CD4-positive, alpha-beta T cell treated with Interleukin-21 for 1 hour (primary cell): ENCODE data around the gene MYH11.
"Not testable (repeated sequence)": the region's sequence is repeated elsewhere in the genome, so short reads cannot be mapped to it uniquely, and the experiment has no call there.

Experiments
- DNase-seq: peaks from one replicate; pipeline ENCODE4 v3.0.0-alpha.2; 2020

Gene MYH11

DNA sequence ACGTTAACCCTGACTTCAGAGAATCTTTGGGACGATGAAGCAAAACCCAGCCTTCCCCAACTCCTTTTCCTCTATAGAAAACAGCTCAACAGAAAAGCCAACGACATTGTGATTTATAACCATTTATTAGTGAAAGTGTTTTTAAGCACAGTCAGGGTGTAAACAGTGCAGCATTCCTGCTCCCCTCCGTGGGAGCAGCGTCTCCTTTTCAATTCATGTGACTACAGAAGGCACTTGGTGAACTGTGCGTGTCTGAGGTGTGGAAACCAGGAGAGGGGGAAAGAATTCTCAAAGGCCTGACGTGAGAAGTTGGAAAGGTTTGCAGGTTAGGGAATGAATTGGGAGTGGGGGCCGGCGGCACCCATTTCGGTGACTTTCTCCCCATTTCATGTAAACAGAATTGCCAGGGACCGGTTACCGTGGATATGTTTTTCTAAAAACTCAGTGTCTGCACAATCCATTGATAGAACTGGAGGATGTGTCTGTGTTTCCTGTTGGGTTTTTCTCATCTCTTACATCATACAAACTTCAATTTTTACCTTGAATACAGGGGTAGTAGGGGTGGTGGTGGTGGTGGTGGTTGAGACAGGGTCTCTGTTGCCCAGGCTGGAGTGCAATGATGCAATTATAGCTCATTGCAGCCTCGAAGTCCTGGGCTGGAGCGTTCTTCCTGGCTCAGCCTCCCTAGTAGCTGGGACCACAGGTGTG, 153.6 kb downstream of the MYH11 start:
- DNase-seq, result no peak

DNA sequence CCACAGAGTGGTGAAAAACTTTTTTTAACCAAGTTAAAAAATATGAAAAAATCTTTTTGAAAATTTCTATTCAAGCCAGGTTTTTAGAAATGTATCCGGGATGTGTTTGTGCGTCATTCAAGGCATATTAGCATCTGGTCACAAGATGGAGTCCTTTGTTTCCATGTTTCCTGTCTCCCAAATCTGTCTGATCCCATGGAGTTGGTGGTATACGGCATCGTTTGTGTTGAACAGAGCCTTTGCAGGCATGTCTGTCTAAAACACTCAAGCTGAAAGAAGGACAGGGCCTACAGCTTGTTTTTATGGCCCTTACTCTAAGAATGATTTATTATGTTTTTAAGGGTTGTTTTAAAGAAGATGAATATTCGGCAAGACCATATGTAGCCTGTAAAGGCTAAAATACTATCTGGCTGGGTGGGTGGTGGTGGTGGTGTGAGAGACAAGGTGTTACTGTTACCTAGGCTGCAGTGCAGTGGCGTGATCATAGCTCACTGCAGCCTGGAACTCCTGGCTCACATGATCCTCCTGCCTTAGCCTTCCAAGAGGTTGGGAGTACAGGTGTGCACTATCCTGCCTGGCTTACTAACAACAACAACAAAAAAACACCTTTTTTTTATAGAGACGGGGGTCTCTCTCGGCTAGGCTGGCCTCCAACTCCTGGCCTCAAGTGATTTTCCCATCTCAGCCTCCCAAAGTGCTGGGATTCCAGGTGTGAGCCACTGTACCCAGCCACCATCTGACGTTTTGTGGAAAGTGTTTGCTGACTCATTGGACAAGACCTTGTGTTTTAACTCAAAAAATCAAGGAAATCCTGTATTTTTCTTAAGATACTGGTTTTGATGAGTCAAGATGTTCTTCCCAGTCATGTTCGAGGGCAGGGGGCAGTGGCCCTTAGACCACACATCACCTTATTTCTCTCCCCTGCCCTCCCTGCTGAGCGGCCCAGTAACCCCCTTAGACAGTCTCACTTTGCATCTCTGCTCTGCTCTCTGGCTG, 154.6 kb downstream of the MYH11 start:
- no peak for DNase-seq

DNA sequence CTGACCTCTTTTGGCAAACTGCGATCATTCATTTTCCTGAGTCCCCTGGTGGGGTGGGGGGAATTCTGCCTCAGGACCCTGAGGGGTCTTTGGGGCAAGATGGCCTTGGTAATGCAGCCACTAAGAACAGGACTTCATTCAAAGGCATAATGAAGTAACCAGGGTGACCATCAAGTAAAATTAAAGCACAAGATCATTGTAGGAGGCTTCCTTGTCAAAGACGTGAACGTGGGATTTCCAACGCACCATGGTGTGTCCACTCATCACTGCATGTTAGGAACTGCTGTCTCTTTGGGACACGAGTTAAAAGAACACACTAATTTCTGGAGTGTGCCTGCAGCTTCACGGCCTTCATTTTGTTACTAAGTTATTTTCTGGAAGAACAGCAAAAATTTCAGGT, 155.5 kb downstream of the MYH11 start:
- no peak for DNase-seq

DNA sequence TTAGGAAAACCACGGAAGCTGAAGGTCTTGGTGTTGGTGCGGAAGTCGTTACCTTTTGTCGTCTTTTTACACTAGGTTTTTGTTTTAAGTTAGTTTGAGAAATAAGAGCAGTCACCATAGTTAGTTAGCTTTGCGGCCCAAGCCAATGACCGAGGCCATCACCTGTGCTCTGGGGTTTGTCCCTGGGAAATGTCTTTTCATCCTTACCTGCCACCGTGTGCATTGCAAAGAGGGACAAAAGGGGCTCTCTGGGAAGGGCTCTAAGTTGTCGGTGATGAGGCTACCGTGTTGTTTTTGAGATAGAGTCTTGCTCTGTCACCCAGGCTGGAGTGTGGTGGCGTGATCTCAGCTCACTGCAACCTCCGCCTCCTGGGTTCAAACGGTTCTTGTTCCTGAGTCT, 157.0 kb downstream of the MYH11 start:
- no peak for DNase-seq

DNA sequence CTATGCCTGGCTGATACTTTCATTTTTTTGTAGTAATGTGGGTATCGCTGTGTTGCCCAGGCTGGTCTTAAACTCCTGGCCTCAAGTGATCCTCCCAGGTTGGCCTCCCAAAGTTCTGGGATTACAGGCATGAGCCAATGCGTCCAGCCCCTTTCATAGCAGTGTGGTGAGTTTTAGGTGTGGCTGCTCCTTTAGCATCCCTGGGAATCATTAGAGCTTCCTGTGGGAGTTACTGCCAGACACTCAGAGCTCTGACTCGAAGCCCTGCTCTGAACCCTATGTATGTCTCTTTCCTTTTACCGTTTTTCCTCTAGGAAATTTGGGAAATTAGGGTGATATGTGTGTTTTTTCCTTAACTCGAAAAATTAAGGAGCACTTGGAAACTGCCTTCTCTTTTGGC, 162.3 kb downstream of the MYH11 start:
- no peak for DNase-seq

DNA sequence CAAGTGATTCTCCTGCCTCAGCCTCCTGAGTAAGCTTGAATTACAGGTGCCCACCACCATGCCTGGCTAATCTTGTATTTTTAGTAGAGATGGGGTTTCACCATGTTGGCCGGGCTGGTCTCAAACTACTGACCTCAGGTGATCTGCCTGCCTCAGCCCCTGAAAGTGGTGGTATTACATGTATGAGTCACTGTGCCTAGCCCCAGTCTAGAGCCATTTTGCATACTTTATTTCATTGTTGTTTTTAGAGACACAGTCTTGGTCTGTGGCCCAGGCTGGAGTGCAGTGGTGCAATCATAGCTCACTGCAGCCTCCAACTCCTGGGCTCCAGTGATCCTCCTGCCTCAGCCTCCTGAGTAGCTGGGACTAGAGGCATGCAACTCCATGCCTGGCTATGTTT, 164.3 kb downstream of the MYH11 start:
- not testable (repeated sequence) for DNase-seq

DNA sequence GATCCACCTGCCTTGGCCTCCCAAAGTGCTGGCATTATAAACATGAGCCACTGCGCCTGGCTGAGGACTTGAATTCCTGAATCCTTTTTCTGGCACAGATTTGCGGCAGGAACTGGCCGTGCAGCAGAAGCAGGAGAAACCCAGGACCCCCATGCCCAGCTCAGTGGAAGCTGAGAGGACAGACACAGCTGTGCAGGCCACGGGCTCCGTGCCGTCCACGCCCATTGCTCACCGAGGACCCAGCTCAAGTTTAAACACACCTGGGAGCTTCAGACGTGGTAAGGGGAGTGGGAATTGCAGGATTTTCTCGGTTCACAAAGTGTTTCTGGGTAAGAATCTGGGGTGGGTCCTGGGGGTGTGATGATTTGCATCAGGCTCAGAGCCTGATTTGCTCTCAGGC, 165.8 kb downstream of the MYH11 start:
- no peak for DNase-seq

DNA sequence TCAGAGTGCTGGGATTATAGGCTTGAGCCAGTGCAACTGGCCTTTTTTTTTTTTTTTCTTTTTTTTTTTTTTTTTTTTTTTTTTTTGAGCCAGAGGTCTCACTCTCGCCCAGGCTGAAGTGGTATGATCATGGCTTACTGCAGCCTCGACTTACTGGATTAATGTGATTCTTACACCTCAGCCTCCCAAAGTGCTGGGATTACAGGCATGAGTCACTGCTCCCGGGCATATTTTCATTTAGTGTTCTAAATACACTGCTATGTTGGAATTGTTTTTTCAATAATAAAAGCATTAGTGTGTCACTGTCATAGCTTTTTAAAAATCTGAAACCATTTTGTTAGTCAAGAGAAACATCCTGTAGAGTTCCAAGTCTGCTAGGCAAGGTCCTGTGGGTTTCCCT, 166.5 kb downstream of the MYH11 start:
- no peak for DNase-seq

DNA sequence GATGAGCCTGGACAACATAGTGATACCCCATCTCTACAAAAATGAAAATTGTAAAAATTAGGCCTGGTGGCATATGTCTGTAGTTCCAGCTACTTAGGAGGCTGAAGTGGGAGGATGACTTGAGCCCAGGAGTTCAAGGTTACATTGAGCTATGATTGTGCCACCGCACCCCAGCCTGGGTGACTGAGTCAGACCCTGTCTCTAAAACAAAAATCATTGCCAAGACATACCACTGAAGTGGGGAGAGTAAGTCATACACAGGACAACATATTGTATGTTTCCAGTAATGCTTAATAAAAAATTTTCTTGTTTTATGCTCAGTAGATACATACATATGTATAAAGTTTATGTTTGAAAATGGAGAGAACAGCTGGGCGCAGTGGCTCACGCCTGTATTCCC, 167.5 kb downstream of the MYH11 start:
- DNase-seq, result no peak

DNA sequence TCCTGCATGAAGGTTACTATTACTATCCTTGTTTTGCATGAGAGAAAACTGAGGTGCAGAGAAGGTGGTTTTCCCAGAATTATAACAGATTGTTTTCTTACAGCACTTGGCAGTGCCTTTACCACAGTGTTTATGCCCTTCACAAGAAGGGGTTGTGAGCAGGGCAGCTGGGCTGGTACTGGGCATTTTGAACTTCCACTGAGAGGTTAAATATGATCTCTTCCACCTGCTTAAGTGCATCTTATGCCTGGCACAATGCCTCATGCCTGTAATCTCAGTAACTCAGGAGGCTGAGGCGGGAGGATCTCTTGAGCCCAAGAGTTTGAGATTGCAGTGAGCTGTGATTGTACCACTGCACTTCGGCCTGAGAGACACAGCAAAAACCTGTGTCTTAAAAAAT, 170.5 kb downstream of the MYH11 start:
- no peak for DNase-seq

DNA sequence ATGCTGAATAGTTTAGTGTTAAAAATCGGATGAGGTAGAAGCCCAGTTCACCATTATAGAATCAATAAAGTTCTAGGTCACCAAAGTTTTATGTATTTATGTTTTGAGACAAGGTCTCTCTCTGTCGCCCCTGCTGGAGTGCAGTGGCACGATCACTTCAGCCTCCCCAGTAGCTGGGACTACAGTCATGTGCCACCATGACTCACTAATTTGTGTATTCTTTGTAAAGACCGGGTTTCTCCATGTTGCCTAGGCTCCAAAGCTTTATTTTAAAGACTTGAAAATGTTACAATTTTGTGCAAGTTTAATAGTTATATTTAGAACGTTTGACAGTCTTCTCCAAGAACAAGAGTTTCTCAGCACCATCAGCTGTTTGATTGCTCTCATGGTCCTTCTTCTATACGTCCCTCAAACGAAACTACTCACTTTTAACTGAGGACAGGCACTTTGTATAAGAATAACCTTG, 174.7 kb downstream of the MYH11 start:
- DNase-seq, result peak; percentile 48

DNA sequence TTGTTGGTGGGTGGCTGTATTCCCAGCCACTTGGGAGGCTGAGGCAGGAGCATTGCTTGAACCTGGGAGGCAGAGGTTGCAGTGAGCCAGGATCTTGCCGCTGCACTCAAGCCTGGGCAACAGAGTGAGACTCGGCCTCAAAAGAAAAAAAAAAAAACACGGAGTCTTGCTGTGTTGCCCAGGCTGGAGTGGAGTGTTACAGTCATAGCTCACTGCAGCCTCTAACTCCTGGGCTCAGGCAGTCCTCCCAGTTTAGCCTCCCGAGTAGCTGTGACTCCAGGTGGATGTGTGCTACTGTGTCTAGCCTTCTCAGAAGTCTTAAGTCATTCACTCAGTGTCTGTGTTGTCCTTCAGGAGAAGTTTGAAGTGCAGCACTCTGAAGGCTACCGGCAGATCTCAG, 179.4 kb downstream of the MYH11 start:
- DNase-seq, result no peak

DNA sequence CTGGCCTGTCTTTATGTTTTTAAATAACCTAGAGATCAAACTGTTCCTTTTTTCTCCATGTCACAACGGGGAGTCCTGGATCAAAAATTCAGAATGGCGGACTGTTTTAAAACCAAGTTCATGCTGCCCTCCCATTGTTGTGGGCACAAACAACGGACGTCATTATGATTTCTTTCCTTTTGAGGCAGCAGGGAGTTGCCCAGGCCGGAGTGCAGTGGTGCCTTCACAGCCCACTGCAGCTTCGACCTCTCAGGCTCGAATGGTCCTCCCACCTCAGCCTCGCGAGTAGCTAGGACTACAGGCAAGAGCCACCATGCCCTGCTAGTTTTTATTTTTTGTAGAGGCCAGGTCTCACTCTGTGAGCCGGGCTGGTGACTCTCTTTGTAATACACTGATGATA, 180.3 kb downstream of the MYH11 start:
- DNase-seq, result no peak

DNA sequence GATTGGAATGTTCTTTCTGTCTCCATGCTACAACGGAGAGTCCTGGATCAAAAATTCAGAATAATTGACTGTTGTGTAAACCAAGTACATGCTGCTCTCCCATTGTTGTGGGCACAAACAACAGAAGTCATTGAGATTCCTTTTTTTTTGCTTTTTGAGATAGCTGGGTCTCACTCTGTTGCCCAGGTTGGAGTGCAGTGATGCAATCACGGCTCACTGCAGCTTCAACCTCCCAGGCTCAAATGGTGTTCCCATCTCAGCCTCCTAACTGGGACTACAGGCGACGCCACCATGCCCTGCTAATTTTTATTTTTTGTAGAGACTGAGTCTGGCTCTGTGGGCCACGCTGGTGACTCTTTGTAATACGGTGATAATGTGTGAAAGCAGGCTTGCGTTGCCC, 182.3 kb downstream of the MYH11 start:
- no peak for DNase-seq

DNA sequence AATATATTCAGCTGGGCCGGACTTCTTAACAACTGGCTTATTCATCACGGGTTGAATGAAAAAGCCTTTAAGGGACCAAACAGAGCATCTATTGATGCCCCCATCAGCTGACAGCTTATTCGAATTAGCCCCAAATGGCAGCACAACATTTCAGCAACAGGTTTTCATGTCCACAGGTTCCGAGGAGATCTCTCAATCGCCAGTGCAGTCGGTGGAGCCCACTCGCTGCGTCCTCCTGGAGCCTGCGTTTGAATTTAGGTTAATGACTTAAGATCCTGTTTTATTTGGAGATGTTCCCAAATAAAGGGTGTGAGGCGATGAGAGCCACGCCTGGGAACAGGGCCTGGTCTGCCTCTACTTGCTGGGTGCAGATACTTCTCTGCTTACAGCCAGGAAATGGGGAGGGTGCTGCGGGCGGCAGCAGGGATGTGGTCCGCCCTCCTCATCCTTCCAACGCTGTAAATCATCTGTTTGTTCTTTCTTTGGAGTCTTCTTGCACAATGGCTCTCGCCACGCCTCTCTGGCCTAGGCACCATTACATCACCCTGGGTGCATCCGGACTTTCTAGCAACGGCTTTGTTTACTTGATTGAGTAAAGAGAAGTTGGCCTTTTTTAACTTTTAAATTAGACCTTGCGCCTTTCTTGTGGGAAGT, 184.2 kb downstream of the MYH11 start:
- DNase-seq, result peak; percentile 88

DNA sequence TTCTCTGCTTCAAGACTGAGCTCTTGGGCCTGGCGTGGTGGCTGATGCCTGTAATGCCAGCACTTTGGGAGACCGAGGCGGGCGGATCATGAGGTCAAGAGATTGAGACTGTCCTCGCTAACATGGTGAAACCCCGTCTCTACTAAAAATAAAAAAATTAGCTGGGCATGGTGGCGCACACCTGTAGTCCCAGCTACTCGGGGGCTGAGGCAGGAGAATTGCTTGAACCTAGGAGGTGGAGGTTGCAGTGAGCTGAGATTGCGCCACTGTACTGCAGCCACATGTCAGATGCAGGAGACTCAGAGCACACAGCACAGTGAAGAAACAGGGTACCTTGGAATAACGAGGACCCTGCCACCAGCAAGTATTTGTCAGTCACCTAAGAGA, 184.7 kb downstream of the MYH11 start:
- DNase-seq, result not testable (repeated sequence)

DNA sequence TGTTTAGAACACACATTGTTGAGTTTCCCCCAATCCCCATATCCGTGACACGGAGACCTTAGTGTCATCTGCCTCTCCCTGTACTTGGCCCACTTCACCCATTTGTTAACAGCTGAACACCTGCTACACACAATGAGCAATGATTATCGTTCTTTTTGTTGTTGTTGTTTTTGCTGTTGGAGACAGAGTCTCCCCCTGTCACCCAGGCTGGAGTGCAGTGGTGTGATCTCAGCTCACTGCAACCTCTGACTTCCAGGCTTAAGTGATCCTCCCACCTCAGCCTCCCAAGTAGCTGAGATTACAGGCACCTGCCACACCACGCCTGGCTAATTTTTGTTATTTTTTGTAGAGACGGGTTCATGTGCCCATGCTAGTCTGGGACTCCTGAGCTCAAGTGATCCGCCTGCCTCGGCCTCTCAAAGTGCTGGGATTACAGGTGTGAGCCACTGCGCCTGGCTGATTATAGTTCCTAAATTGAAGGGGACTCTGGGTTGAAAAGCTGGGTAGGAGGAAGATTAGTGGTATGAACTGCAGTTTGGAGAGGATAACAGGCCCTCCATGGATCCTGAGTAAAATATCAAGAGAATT, 185.2 kb downstream of the MYH11 start:
- no peak for DNase-seq

DNA sequence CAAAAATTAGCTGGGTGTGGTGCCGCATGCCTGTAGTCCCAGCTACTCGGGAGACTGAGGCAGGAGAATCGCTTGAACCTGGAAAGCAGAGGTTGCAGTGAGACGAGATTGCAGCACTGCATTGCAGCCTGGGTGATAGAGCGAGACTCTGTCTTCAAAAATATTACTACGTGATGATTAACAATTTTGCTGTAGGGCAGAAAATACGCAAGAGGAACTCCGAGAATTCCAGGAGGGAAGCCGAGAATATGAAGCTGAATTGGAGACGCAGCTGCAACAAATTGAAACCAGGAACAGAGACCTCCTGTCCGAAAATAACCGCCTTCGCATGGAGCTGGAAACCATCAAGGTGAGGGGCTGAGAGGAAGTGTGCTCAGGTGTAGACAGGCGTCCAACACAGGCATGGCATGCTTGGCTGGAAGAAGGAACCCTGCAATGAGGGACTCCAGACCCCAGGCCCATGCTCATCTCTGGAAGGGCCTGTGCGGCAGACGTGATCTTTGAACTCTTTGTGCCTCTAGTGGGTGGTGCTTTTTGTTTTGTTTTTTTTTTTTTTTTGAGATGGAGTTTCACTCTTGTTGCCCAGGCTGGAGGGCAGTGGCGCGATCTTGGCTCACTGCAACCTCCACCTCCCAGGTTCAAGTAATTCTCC, 189.6 kb downstream of the MYH11 start:
- DNase-seq, result no peak

DNA sequence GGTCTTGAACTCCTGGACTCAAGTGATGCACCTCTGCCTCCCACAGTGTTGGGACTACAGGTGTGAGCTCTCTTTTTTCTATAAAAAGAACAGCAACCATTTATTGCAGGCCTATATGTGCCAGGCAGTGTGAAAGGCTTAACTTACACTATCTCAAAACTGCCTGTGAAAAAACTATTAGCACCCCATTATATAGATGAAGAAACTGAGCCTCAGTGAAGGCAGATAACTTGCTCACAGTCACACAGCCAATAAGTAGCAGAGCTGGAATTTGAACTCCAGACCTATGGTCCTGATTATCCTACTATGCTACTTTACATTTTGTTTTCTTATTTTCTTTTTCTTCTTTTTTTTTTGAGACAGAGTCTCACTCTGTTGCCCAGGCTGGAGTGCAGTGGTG, 191.7 kb downstream of the MYH11 start:
- DNase-seq, result no peak

DNA sequence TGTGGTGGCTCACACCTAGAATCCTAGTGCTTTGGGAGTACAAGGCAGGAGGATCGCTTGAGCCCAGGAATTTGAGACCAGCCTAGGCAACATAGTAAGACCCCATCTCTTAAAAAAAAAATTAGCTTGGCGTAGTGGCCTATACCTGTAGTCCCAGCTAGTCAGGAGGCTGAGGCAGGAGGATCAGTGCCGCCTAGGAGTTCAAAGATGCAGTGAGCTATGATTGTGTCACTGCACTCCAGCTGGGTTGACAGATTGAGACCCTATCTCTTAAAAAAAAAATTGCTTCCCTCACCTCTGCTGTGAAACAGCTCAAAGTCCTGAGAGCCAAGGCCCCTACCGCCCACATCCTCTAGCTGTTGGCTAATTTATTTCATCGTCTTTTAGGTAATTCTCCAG, 196.6 kb downstream of the MYH11 start:
- DNase-seq, result no peak

DNA sequence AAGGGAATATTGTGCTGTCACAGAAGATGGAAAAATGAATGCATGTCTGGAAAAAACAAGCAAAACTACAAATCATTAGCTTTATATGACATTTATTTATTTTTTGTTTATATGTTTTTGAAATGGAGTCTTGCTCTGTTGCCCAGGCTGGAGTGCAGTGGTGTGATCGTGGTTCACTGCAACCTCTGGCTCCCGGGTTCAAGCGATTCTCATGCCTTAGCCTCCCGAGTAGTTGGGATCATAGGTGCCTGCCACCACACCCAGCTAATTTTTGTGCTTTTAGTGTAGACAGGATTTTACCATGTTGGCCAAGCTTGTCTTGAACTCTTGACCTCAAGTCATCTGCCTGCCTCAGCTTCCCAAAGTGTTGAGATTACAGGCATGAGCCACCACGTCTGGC, 198.3 kb downstream of the MYH11 start:
- DNase-seq, result no peak

DNA sequence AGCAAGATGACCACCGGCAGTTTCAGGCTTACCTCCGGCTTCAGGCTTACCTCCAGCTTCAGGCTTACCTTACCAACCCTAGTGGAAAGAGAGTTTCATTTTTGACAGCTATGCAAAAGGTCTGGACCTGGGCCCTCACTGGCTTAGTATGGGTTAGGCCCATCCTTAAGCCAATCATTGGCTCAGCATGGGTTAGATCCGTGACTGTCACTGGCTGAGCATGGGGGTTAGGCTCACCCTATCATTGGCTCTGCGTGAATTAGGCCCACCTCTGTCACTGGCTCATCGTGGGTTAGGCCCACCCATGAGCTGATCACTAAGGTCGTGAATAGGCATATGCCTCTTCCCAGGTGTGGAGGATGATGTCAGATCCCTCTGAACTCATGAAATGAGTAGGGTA, 198.7 kb downstream of the MYH11 start:
- DNase-seq, result no peak

DNA sequence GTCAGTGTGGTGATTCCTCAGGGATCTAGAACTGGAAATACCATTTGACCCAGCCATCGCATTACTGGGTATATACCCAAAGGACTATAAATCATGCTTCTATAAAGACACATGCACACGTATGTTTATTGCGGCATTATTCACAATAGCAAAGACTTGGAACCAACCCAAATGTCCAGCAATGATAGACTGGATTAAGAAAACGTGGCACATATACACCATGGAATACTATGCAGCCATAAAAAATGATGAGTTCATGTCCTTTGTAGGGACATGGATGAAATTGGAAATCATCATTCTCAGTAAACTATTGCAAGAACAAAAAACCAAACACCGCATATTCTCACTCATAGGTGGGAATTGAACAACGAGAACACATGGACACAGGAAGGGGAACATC, 201.3 kb downstream of the MYH11 start:
- not testable (repeated sequence) for DNase-seq
